BLaER1 treated with 17β-estradiol and CSF1 and Interleukin-3, amounts not matched to agents 10 nM and 100 nM (cell line): ENCODE data around the gene CERS5.

Source experiments
- H3K27ac ChIP-seq, 11 experiments: shearing (Covaris generic); formaldehyde crosslinking; 2 replicates each; pipeline ENCODE4 v1.8.1; 2022
- H3K27me3 ChIP-seq, 11 experiments: shearing (Covaris generic); formaldehyde crosslinking; 2 replicates each; pipeline ENCODE4 v1.8.1; 2022
- H3K36me3 ChIP-seq, 11 experiments: shearing (Covaris generic); formaldehyde crosslinking; 2 replicates each; pipeline ENCODE4 v1.8.1; 2022
- H3K4me1 ChIP-seq, 10 experiments: shearing (Covaris generic); formaldehyde crosslinking; 2 replicates each; pipeline ENCODE4 v1.8.1; 2022
- H3K4me2 ChIP-seq, 11 experiments: shearing (Covaris generic); formaldehyde crosslinking; 2 replicates each; pipeline ENCODE4 v1.8.1; 2022
- H3K4me3 ChIP-seq, 10 experiments: shearing (Covaris generic); formaldehyde crosslinking; 2 replicates each; pipeline ENCODE4 v1.8.1; 2022
- H3K9ac ChIP-seq, 11 experiments: shearing (Covaris generic); formaldehyde crosslinking; 2 replicates each; pipeline ENCODE4 v1.8.1; 2022
- H3K9me3 ChIP-seq, 11 experiments: shearing (Covaris generic); formaldehyde crosslinking; replicated peaks in 1 of 11; 2 replicates each; pipeline ENCODE4 v1.8.1; 2022
- H4K20me1 ChIP-seq, 11 experiments: shearing (Covaris generic); formaldehyde crosslinking; 2 replicates each; pipeline ENCODE4 v1.8.1; 2022
- Cebpa-rat ChIP-seq, 11 experiments: shearing (Covaris generic); IDR thresholded peaks; 2 replicates each; pipeline ENCODE4 v1.8.1; 2022

CERS5 gene

GRCh38 chr12:50188875-50189575 lies 21.9 kb upstream of the CERS5 start:
- Histone ChIP-seq H3K9ac (no peak overlapping the region), H3K4me2 (no peak overlapping the region), H3K27ac (no peak overlapping the region), H3K4me1 (peaks cover 3 to 6% (median 4%) of the 10 kb centered on the region in 10 experiments; a peak in 18 of 20 replicates), H3K27me3 (no peaks in the 10 kb centered on the region), H3K9me3 (no peaks in the 10 kb centered on the region), H4K20me1 (no peaks in the 10 kb centered on the region; a peak in 1 of 22 replicates), H3K36me3 (peaks cover 0 to 82% (median 20%) of the 10 kb centered on the region in 11 experiments; a peak in 15 of 22 replicates), H3K4me3 (no peak overlapping the region)
- no peak for TF ChIP-seq Cebpa-rat (IDR thresholded peaks at IDR 0.05)

GRCh38 chr12:50188241-50188781 lies 21.1 kb upstream of the CERS5 start:
- no peak overlapping the region for H3K27ac ChIP-seq
- H3K9me3 ChIP-seq, result no peaks in the 10 kb centered on the region
- H3K27me3 ChIP-seq, result no peaks in the 10 kb centered on the region
- H3K4me2 ChIP-seq, result no peak overlapping the region
- no peaks in the 10 kb centered on the region; a peak in 1 of 22 replicates for H4K20me1 ChIP-seq
- H3K4me3 ChIP-seq, result no peak overlapping the region
- H3K9ac ChIP-seq, result no peak overlapping the region
- H3K36me3 ChIP-seq, result peaks cover 0 to 80% (median 20%) of the 10 kb centered on the region in 11 experiments; a peak in 15 of 22 replicates
- no peak for TF ChIP-seq Cebpa-rat (IDR thresholded peaks at IDR 0.05)
- peaks cover 6 to 11% (median 9%) of the 10 kb centered on the region in 10 experiments; a peak in 18 of 20 replicates for H3K4me1 ChIP-seq

GRCh38 chr12:50187084-50187900 lies 20.1 kb upstream of the CERS5 start:
- Histone ChIP-seq H3K4me3 (no peak overlapping the region), H3K4me1 (peaks cover 6 to 13% (median 9%) of the 10 kb centered on the region in 10 experiments; a peak in 18 of 20 replicates), H3K9ac (no peak overlapping the region), H4K20me1 (no peaks in the 10 kb centered on the region; a peak in 1 of 22 replicates), H3K36me3 (peaks cover 0 to 75% (median 12%) of the 10 kb centered on the region in 11 experiments; a peak in 15 of 22 replicates), H3K9me3 (no peaks in the 10 kb centered on the region), H3K4me2 (no peak overlapping the region), H3K27ac (no peak overlapping the region), H3K27me3 (no peaks in the 10 kb centered on the region)
- no peak for TF ChIP-seq Cebpa-rat (IDR thresholded peaks at IDR 0.05)

GRCh38 chr12:50186681-50187080 lies 19.5 kb upstream of the CERS5 start:
- no peaks in the 10 kb centered on the region; a peak in 1 of 22 replicates for H4K20me1 ChIP-seq
- no peak overlapping the region for H3K27ac ChIP-seq
- no peaks in the 10 kb centered on the region for H3K9me3 ChIP-seq
- no peak for TF ChIP-seq Cebpa-rat (IDR thresholded peaks at IDR 0.05)
- H3K36me3 ChIP-seq, result peaks cover 0 to 73% (median 9%) of the 10 kb centered on the region in 11 experiments; a peak in 11 of 22 replicates
- no peak overlapping the region for H3K4me3 ChIP-seq
- H3K4me2 ChIP-seq, result no peak overlapping the region
- H3K27me3 ChIP-seq, result no peaks in the 10 kb centered on the region
- no peak overlapping the region for H3K9ac ChIP-seq
- peaks cover 6 to 13% (median 9%) of the 10 kb centered on the region in 10 experiments; a peak in 18 of 20 replicates for H3K4me1 ChIP-seq

- no peaks in the 10 kb centered on the region; a peak in 1 of 22 replicates for H4K20me1 ChIP-seq
- peaks cover 6 to 13% (median 9%) of the 10 kb centered on the region in 10 experiments; a peak in 18 of 20 replicates for H3K4me1 ChIP-seq
- no peak overlapping the region for H3K4me2 ChIP-seq
- no peaks in the 10 kb centered on the region for H3K27me3 ChIP-seq
- no peak overlapping the region for H3K9ac ChIP-seq
- no peak for TF ChIP-seq Cebpa-rat (IDR thresholded peaks at IDR 0.05)
- no peak overlapping the region for H3K4me3 ChIP-seq
- peaks cover 0 to 73% (median 6%) of the 10 kb centered on the region in 11 experiments; a peak in 11 of 22 replicates for H3K36me3 ChIP-seq
- H3K9me3 ChIP-seq, result no peaks in the 10 kb centered on the region
- no peak overlapping the region for H3K27ac ChIP-seq
These were observed 18.9 kb upstream of the CERS5 start for GRCh38 chr12:50185970-50186663.

- H3K9ac ChIP-seq, result no peak overlapping the region
- H3K4me1 ChIP-seq, result peaks cover 6 to 13% (median 9%) of the 10 kb centered on the region in 10 experiments; a peak in 18 of 20 replicates
- TF ChIP-seq Cebpa-rat (IDR thresholded peaks at IDR 0.05), result no peak
These were observed 18.2 kb upstream of the CERS5 start for GRCh38 chr12:50185301-50185895.

GRCh38 chr12:50184261-50184660 lies 17.1 kb upstream of the CERS5 start:
- Histone ChIP-seq H3K4me1 (peaks cover 6 to 13% (median 9%) of the 10 kb centered on the region in 10 experiments; a peak in 18 of 20 replicates), H3K27ac (no peak overlapping the region), H3K9ac (no peak overlapping the region; a peak in 1 of 22 replicates), H3K4me3 (no peak overlapping the region), H4K20me1 (no peaks in the 10 kb centered on the region; a peak in 1 of 22 replicates), H3K9me3 (no peaks in the 10 kb centered on the region), H3K4me2 (peak overlapping the region in 8 of 11 experiments; percentile 2 to 54 (median 26); a peak in 12 of 22 replicates), H3K27me3 (no peaks in the 10 kb centered on the region), H3K36me3 (peaks cover 0 to 73% (median 8%) of the 10 kb centered on the region in 11 experiments; a peak in 13 of 22 replicates)
- no peak for TF ChIP-seq Cebpa-rat (IDR thresholded peaks at IDR 0.05)

More at GRCh38 chr12:50185301-50185895, 18.2 kb upstream of the CERS5 start:
- H3K4me3 ChIP-seq, result no peak overlapping the region
- no peak overlapping the region for H3K27ac ChIP-seq
- no peak overlapping the region for H3K4me2 ChIP-seq
- H3K36me3 ChIP-seq, result peaks cover 0 to 73% (median 2%) of the 10 kb centered on the region in 11 experiments; a peak in 10 of 22 replicates
- no peaks in the 10 kb centered on the region for H3K9me3 ChIP-seq
- H3K27me3 ChIP-seq, result no peaks in the 10 kb centered on the region
- no peaks in the 10 kb centered on the region; a peak in 1 of 22 replicates for H4K20me1 ChIP-seq

- Histone ChIP-seq H3K27me3 (no peaks in the 10 kb centered on the region), H3K4me1 (peaks cover 6 to 13% (median 9%) of the 10 kb centered on the region in 10 experiments; a peak in 18 of 20 replicates), H3K4me3 (no peak overlapping the region), H3K9ac (no peak overlapping the region), H3K4me2 (no peak overlapping the region), H3K9me3 (no peaks in the 10 kb centered on the region), H4K20me1 (no peaks in the 10 kb centered on the region; a peak in 1 of 22 replicates), H3K36me3 (peaks cover 3 to 74% (median 12%) of the 10 kb centered on the region in 11 experiments; a peak in 18 of 22 replicates), H3K27ac (no peak overlapping the region)
- no peak for TF ChIP-seq Cebpa-rat (IDR thresholded peaks at IDR 0.05)
These were observed 15.3 kb upstream of the CERS5 start for GRCh38 chr12:50182461-50182860.
